HUES64 (cell line): ENCODE measurements around the gene CYB5B.

ENCODE experiments used
- H3K27ac ChIP-seq: 2 replicates; pipeline ENCODE4 v1.7.0; 2013; ENCODE audit warnings: low read depth, low read length, inconsistent platforms
- H3K27me3 ChIP-seq: 2 replicates; pipeline ENCODE4 v1.6.1; 2013; ENCODE audit warnings: mild to moderate bottlenecking, low read length; ENCODE audit not compliant: insufficient read depth
- H3K36me3 ChIP-seq: 2 replicates; pipeline ENCODE4 v1.6.1; 2013; ENCODE audit warnings: mild to moderate bottlenecking, low read length; ENCODE audit not compliant: insufficient read depth
- H3K4me1 ChIP-seq: 2 replicates; pipeline ENCODE4 v1.6.1; 2013; ENCODE audit warnings: mild to moderate bottlenecking, low read length, moderate library complexity; ENCODE audit not compliant: insufficient read depth
- H3K4me3 ChIP-seq: 2 replicates; pipeline ENCODE4 v1.5.1; 2013; ENCODE audit warnings: mild to moderate bottlenecking, low read length, moderate library complexity
- H3K9ac ChIP-seq: 2 replicates; pipeline ENCODE4 v1.6.1; 2013; ENCODE audit warnings: mild to moderate bottlenecking, low read depth, low read length
- H3K9me3 ChIP-seq: 2 replicates; pipeline ENCODE4 v1.6.1; 2013; ENCODE audit warnings: low read depth, low read length; ENCODE audit not compliant: insufficient read depth
- WGBS: fragments of 150-250, 120-280 bp; methylation state at CpG from one replicate; pipeline ENCODE4 v1.1.7; 2013; ENCODE audit warnings: missing lambda C conversion rate; 5-methylcytosine and 5-hydroxymethylcytosine counted together

Gene CYB5B

GRCh38 chr16:69508033-69508755 is 83.8 kb downstream of the CYB5B start:
- 89% methylated on average over 4 of the region's 4 CpGs for WGBS

DNA sequence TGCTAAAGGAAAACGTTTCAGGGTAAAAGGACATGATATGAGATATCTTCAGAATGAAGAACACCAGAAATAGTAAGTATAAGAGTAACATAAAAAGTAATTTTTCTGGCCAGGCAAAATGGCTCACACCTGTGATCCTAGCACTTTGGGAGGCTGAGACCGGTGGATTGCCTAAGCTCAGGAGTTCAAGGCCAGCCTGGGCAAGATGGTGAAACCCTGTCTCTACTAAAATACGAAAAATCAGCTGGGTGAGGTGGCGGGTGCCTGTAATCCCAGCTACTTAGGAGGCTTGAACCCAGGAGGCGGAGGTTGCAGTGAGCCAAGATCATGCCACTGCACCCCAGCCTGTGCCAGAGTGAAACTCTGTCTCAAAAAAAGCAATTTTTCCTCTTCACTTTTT is 84.7 kb downstream of the CYB5B start:
- Histone ChIP-seq H3K36me3 (no peaks in the 10 kb centered on the region), H3K27ac (no peak overlapping the region), H3K9ac (no peak overlapping the region), H3K9me3 (no peaks in the 10 kb centered on the region), H3K4me3 (no peak overlapping the region), H3K4me1 (no peaks in the 10 kb centered on the region), H3K27me3 (no peaks in the 10 kb centered on the region)
- WGBS: 91% methylated on average over 5 of the region's 5 CpGs

More at GRCh38 chr16:69508033-69508755, 83.8 kb downstream of the CYB5B start:
- Histone ChIP-seq H3K9ac (no peak overlapping the region), H3K36me3 (no peaks in the 10 kb centered on the region), H3K27ac (no peak overlapping the region), H3K4me1 (no peaks in the 10 kb centered on the region), H3K9me3 (no peaks in the 10 kb centered on the region), H3K27me3 (no peaks in the 10 kb centered on the region), H3K4me3 (no peak overlapping the region)

- Histone ChIP-seq H3K9ac (no peak overlapping the region), H3K4me1 (no peaks in the 10 kb centered on the region), H3K36me3 (no peaks in the 10 kb centered on the region), H3K27ac (no peak overlapping the region), H3K4me3 (no peak overlapping the region), H3K9me3 (no peaks in the 10 kb centered on the region), H3K27me3 (no peaks in the 10 kb centered on the region)
- 100% methylated on average over 4 of the region's 4 CpGs for WGBS
Measured at GRCh38 chr16:69511651-69512050, 87.2 kb downstream of the CYB5B start.

DNA sequence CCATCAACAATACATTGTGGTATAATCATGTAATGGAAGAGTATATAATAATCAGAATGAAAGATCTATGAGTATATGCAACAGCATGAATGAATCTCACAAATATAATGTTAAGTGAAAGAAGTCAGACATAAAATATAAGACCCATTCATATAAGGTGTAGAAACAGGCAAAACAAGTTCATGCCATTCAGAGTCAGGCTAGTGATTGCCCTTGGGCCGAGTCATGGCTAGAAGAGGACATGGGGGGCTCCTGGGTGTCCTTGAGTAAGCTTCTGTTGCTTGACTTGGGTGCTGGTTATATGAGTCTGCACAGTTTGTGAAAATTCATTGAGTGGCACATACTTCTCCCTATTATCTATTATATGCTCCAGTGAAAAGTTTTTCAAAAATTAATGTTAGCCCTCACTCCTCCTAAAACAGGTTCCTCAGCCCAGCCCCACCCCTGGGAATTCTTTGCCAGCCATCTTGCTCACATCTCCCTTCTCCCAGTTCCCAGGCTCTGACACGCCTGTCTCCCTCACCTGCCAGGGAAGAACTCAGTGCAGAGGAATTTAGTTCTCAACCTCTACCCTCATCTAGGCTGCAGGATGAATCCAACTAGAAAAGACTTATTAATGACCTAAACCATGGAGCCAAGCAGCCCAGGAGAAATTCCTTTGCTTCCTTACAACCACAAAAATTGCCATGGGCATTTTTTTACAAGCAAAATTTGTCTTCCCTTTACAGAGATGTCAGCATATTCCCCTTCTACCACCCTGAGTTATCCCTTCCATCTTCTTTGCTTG is 89.0 kb downstream of the CYB5B start:
- Histone ChIP-seq H3K27me3 (no peaks in the 10 kb centered on the region), H3K9ac (no peak overlapping the region), H3K27ac (no peak overlapping the region), H3K4me3 (no peak overlapping the region), H3K36me3 (no peaks in the 10 kb centered on the region), H3K4me1 (no peaks in the 10 kb centered on the region), H3K9me3 (no peaks in the 10 kb centered on the region)
- WGBS: 75% methylated on average over 2 of the region's 2 CpGs

DNA sequence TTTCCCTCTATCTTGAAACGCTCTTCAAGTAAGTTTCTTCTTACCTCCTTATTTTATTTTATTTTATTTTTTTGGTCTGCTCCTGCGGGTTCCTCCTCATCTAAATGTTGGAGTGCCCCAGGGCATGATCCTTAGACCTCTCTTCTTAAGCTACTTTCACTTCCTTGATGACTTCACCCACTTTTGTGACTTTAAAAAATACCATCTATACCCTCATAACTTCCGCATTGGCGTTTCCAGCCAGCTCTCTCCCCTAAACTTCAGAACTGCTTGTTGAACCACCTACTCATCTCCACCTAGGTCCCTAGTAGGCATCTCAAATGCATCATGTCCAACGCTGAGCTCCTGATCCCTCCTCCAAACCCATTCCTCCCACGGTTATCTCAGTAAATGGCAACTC is 89.9 kb downstream of the CYB5B start:
- H3K9me3 ChIP-seq: no peaks in the 10 kb centered on the region
- no peaks in the 10 kb centered on the region for H3K4me1 ChIP-seq
- 92% methylated on average over 6 of the region's 6 CpGs for WGBS
- H3K27me3 ChIP-seq: no peaks in the 10 kb centered on the region
- no peak overlapping the region for H3K9ac ChIP-seq
- H3K36me3 ChIP-seq: no peaks in the 10 kb centered on the region
- no peak overlapping the region for H3K4me3 ChIP-seq
- H3K27ac ChIP-seq: no peak overlapping the region
